Measurements from ENCODE around the gene PSKH1.

PSKH1 gene

GRCh38 chr16:67853670-67854069 is 39.4 kb upstream of the PSKH1 start:
- Histone ChIP-seq H3K27me3 (ENCODE audit: control insufficient read depth, insufficient read depth, low read length) (no peaks in the 10 kb centered on the region), H3K4me1 (peaks cover 14% of the 10 kb centered on the region), H3K27ac (no peak overlapping the region), H3K4me3 (ENCODE audit: low read depth, low read length) (no peak overlapping the region), H3K9ac (no peak overlapping the region), H3K4me2 (ENCODE audit: low read length) (no peak overlapping the region), H3K9me3 (ENCODE audit: control insufficient read depth, low read length) (no peaks in the 10 kb centered on the region), H2AFZ (no peak overlapping the region), H3K79me2 (peaks cover 77% of the 10 kb centered on the region), H3K36me3 (ENCODE audit: control insufficient read depth, insufficient read depth, low read length) (no peaks in the 10 kb centered on the region)
- TF ChIP-seq, protein P1, sequence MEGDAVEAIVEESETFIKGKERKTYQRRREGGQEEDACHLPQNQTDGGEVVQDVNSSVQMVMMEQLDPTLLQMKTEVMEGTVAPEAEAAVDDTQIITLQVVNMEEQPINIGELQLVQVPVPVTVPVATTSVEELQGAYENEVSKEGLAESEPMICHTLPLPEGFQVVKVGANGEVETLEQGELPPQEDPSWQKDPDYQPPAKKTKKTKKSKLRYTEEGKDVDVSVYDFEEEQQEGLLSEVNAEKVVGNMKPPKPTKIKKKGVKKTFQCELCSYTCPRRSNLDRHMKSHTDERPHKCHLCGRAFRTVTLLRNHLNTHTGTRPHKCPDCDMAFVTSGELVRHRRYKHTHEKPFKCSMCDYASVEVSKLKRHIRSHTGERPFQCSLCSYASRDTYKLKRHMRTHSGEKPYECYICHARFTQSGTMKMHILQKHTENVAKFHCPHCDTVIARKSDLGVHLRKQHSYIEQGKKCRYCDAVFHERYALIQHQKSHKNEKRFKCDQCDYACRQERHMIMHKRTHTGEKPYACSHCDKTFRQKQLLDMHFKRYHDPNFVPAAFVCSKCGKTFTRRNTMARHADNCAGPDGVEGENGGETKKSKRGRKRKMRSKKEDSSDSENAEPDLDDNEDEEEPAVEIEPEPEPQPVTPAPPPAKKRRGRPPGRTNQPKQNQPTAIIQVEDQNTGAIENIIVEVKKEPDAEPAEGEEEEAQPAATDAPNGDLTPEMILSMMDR (IDR thresholded peaks at IDR 0.05) = no peak

DNA sequence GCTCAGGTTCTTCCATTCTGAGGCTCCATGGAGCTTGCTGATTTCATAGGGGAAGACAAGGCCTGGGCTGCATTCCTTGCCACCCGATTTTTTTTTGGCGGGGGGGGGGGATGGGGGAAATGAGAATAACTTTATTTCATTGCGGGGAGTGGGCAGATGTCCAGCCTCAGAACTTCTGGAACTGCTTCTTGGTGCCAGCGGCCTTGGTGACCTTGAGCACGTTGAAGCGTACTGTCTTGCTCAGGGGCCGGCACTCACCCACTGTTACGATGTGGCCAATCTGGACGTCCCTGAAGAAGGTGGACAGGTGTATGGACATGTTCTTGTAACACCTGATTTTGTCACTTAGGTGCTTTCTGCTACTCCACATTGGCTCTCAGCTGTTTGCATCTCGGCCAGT is 37.3 kb upstream of the PSKH1 start:
- H3K4me2 ChIP-seq (ENCODE audit: low read length) = no peak overlapping the region
- H3K4me3 ChIP-seq (ENCODE audit: low read depth, low read length) = no peak overlapping the region
- TF ChIP-seq, protein P1 (IDR thresholded peaks at IDR 0.05) = no peak
- H3K27ac ChIP-seq = no peak overlapping the region
- H3K9me3 ChIP-seq (ENCODE audit: control insufficient read depth, low read length) = no peaks in the 10 kb centered on the region
- H3K36me3 ChIP-seq (ENCODE audit: control insufficient read depth, insufficient read depth, low read length) = no peaks in the 10 kb centered on the region
- H3K79me2 ChIP-seq = peaks cover 73% of the 10 kb centered on the region
- H3K27me3 ChIP-seq (ENCODE audit: control insufficient read depth, insufficient read depth, low read length) = no peaks in the 10 kb centered on the region
- H3K4me1 ChIP-seq = peaks cover 14% of the 10 kb centered on the region
- H3K9ac ChIP-seq = no peak overlapping the region
- H2AFZ ChIP-seq = no peak overlapping the region

DNA sequence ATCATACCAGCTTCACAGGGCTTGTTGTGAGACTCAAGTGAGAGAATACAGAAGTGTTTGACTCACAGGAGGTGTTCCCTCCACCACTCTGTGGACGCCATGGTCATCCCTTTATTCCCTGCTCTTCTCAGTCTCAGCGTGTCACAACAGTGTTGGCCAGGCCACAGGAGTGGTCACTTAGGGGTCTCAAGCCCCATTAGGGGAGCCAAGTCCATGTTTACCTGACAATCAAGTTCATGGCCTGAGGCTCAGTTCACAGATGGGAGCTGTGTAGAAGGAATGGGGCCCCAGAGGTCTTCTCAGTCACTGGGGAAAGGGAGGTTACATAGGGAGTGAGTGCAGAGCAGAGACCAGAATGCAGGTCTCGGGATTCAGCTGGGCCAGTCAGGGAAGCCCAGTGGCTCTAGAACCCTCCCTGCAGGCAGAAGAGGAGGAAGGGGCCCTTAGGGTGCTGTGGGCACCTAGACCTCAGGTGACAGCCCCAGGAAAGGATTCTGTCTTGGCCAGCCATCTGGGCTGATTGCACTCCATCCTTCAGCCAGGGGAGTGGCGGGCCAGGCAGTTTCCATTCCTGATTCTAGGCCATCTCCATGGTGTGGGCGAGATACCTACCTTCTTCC is 36.0 kb upstream of the PSKH1 start:
- Histone ChIP-seq H3K79me2 (peaks cover 68% of the 10 kb centered on the region), H2AFZ (no peak overlapping the region), H3K27me3 (ENCODE audit: control insufficient read depth, insufficient read depth, low read length) (no peaks in the 10 kb centered on the region), H3K27ac (no peak overlapping the region), H3K9me3 (ENCODE audit: control insufficient read depth, low read length) (no peaks in the 10 kb centered on the region), H3K4me1 (peaks cover 14% of the 10 kb centered on the region), H3K36me3 (ENCODE audit: control insufficient read depth, insufficient read depth, low read length) (no peaks in the 10 kb centered on the region), H3K4me2 (ENCODE audit: low read length) (no peak overlapping the region), H3K4me3 (ENCODE audit: low read depth, low read length) (no peak overlapping the region), H3K9ac (no peak overlapping the region)
- TF ChIP-seq, protein P1 (IDR thresholded peaks at IDR 0.05) = no peak

GRCh38 chr16:67857547-67858233 is 35.4 kb upstream of the PSKH1 start:
- Histone ChIP-seq H3K79me2 (peaks cover 69% of the 10 kb centered on the region), H3K27me3 (ENCODE audit: control insufficient read depth, insufficient read depth, low read length) (no peaks in the 10 kb centered on the region), H3K27ac (peak overlapping the region; percentile 62), H3K4me3 (ENCODE audit: low read depth, low read length) (no peak overlapping the region), H2AFZ (no peak overlapping the region), H3K9me3 (ENCODE audit: control insufficient read depth, low read length) (no peaks in the 10 kb centered on the region), H3K36me3 (ENCODE audit: control insufficient read depth, insufficient read depth, low read length) (no peaks in the 10 kb centered on the region), H3K9ac (no peak overlapping the region), H3K4me1 (peaks cover 14% of the 10 kb centered on the region), H3K4me2 (ENCODE audit: low read length) (no peak overlapping the region)
- TF ChIP-seq, protein P1 (IDR thresholded peaks at IDR 0.05) = no peak

DNA sequence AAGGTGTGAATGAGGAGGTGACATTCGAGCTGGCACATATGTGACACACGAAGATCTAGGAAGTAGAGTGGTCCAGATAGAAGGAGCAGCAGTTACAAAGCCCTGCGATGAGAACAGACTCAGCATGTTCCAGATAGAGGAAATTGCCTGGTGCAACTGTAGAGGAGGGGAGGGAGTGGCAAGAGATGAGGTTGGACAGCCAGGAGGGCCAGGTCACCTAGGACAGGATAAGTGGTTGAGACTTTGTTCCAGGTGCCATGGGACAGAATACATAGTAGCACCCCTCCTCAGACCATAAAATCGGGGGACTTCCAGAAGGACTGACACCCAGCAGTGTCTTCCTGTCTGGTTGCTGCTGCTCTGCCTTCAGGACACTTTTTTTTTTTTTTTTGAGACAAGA is 34.6 kb upstream of the PSKH1 start:
- Histone ChIP-seq H2AFZ (no peak overlapping the region), H3K4me2 (ENCODE audit: low read length) (no peak overlapping the region), H3K4me1 (peaks cover 14% of the 10 kb centered on the region), H3K9me3 (ENCODE audit: control insufficient read depth, low read length) (no peaks in the 10 kb centered on the region), H3K36me3 (ENCODE audit: control insufficient read depth, insufficient read depth, low read length) (no peaks in the 10 kb centered on the region), H3K4me3 (ENCODE audit: low read depth, low read length) (no peak overlapping the region), H3K27me3 (ENCODE audit: control insufficient read depth, insufficient read depth, low read length) (no peaks in the 10 kb centered on the region), H3K9ac (no peak overlapping the region), H3K79me2 (peaks cover 63% of the 10 kb centered on the region), H3K27ac (peak overlapping the region; percentile 62)
- TF ChIP-seq, protein P1 (IDR thresholded peaks at IDR 0.05) = no peak
